Measurements from ENCODE around the gene CAMK1G. TPM values are rescaled to one million over a fixed set of nuclear protein-coding genes. Genes with fewer than 3 reads are reported as not detected.

CAMK1G gene
- total and polyA plus RNA-seq, 9 donors, result 0.04 to 0.66 (median 0.31) TPM; not detected in 3

DNA sequence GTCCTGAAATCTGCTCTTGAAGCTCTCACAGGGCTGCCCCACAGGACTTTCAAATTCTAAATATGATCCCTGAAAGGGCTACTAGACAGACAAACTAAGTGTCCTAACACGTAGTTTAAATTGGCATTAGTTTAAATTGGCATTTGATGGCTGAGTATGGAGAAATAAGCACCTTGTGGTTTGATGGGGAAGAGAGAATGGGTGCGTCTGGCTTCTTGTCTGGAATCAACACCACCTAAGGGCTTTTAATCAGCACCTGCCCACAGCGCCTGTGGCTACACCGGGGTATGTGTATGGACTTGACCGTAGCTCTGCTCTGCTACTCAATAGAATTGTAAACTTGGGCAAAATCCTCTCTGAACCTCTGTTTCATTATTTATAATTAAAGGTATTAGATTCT is 74.4 kb downstream of the CAMK1G start:
- H3K4me3 ChIP-seq (ENCODE audit: low read length), result no peak overlapping the region
- no peaks in the 10 kb centered on the region for H3K36me3 ChIP-seq (ENCODE audit: control insufficient read depth, insufficient read depth, low read length)
- DNase-seq, result no peak
- no peaks in the 10 kb centered on the region for H3K9me3 ChIP-seq (replicated peaks; ENCODE audit: control insufficient read depth, low read depth, low read length)
- no peak overlapping the region for H3K27ac ChIP-seq (ENCODE audit: low read length)
- H3K4me1 ChIP-seq (ENCODE audit: control insufficient read depth, insufficient read depth, low read length), result peaks cover 22% of the 10 kb centered on the region
- peaks cover 14% of the 10 kb centered on the region for H3K27me3 ChIP-seq (ENCODE audit: control insufficient read depth, insufficient read depth, low read length)
- WGBS (ENCODE audit: insufficient coverage), result no CpG with 5 or more reads among the region's 5 CpGs

GRCh38 chr1:209659909-209660308 is 76.4 kb downstream of the CAMK1G start:
- H3K9me3 ChIP-seq (replicated peaks; ENCODE audit: control insufficient read depth, low read depth, low read length), result no peaks in the 10 kb centered on the region
- H3K27ac ChIP-seq (ENCODE audit: low read length), result no peak overlapping the region
- DNase-seq, result peak; percentile 43
- H3K27me3 ChIP-seq (ENCODE audit: control insufficient read depth, insufficient read depth, low read length), result peaks cover 7% of the 10 kb centered on the region
- H3K36me3 ChIP-seq (ENCODE audit: control insufficient read depth, insufficient read depth, low read length), result no peaks in the 10 kb centered on the region
- no peak overlapping the region for H3K4me3 ChIP-seq (ENCODE audit: low read length)
- H3K4me1 ChIP-seq (ENCODE audit: control insufficient read depth, insufficient read depth, low read length), result peaks cover 7% of the 10 kb centered on the region
- whole genome bisulfite sequencing (ENCODE audit: insufficient coverage), result no CpG with 5 or more reads among the region's 5 CpGs

DNA sequence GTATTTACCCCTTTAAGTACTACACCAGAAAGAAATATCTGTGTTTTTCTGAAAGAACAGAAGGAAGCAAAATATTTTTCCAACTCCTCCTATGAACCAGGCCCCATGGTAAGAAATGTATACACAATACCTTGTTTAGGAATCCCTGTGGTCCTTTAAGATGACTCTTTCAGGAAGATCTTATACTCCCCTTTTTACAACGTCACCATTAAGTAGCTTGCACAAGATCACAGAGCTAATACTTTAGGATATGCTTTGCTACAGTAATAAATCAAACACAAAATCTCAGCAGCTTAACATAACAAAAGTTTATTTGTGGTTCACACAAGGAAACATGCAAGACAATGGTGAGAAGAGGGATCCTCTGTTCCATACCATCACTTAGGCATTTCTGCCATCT is 77.6 kb downstream of the CAMK1G start:
- H3K27me3 ChIP-seq (ENCODE audit: control insufficient read depth, insufficient read depth, low read length), result peaks cover 6% of the 10 kb centered on the region
- no CpG with 5 or more reads among the region's 1 CpG for WGBS (ENCODE audit: insufficient coverage)
- H3K27ac ChIP-seq (ENCODE audit: low read length), result no peak overlapping the region
- DNase-seq, result no peak
- H3K4me1 ChIP-seq (ENCODE audit: control insufficient read depth, insufficient read depth, low read length), result peaks cover 3% of the 10 kb centered on the region
- no peaks in the 10 kb centered on the region for H3K9me3 ChIP-seq (replicated peaks; ENCODE audit: control insufficient read depth, low read depth, low read length)
- no peak overlapping the region for H3K4me3 ChIP-seq (ENCODE audit: low read length)
- no peaks in the 10 kb centered on the region for H3K36me3 ChIP-seq (ENCODE audit: control insufficient read depth, insufficient read depth, low read length)

- Histone ChIP-seq H3K27ac (ENCODE audit: low read length) (no peak overlapping the region), H3K4me3 (ENCODE audit: low read length) (no peak overlapping the region), H3K36me3 (ENCODE audit: control insufficient read depth, insufficient read depth, low read length) (no peaks in the 10 kb centered on the region), H3K4me1 (ENCODE audit: control insufficient read depth, insufficient read depth, low read length) (no peaks in the 10 kb centered on the region), H3K9me3 (replicated peaks; ENCODE audit: control insufficient read depth, low read depth, low read length) (no peaks in the 10 kb centered on the region), H3K27me3 (ENCODE audit: control insufficient read depth, insufficient read depth, low read length) (peaks cover 4% of the 10 kb centered on the region)
- DNase-seq, result no peak
- WGBS (ENCODE audit: insufficient coverage), result 100% methylated on average over 1 of the region's 3 CpGs
Measured at GRCh38 chr1:209662879-209663327, 79.4 kb downstream of the CAMK1G start.

Other genes starting within 250 kb of the CAMK1G start
- 0.66 TPM for gene LAMB3, start 68.7 kb downstream of the CAMK1G start, total RNA-seq
- gene LAMB3, start 68.7 kb downstream of the CAMK1G start, polyA plus RNA-seq (ENCODE audit: insufficient read depth in 1 of 8, insufficient read length in 8 of 8, low replicate concordance in 1 of 8), result 1 to 10 TPM in 3 of 8 donors, under 1 TPM in 5; 0.32 to 7.2 (median 0.97) TPM
- 5.4 TPM for gene G0S2, start 91.7 kb downstream of the CAMK1G start, total RNA-seq
- 10 to 100 TPM in 1 of 8 donors, 1 to 10 TPM in 7; 2.7 to 12.5 (median 4.6) TPM for gene G0S2, start 91.7 kb downstream of the CAMK1G start, polyA plus RNA-seq (ENCODE audit: insufficient read depth in 1 of 8, insufficient read length in 8 of 8, low replicate concordance in 1 of 8)
- 0.18 TPM for gene HSD11B1, start 121.1 kb downstream of the CAMK1G start, total RNA-seq
- under 1 TPM in 4 of 8 donors, not detected in 4; 0.20 to 0.43 (median 0.25) TPM for gene HSD11B1, start 121.1 kb downstream of the CAMK1G start, polyA plus RNA-seq (ENCODE audit: insufficient read depth in 1 of 8, insufficient read length in 8 of 8, low replicate concordance in 1 of 8)
- gene TRAF3IP3, start 172.3 kb downstream of the CAMK1G start, total RNA-seq, result 1.4 TPM
- 1 to 10 TPM in 7 of 8 donors, under 1 TPM in 1; 0.82 to 3.2 (median 2.4) TPM for gene TRAF3IP3, start 172.3 kb downstream of the CAMK1G start, polyA plus RNA-seq (ENCODE audit: insufficient read depth in 1 of 8, insufficient read length in 8 of 8, low replicate concordance in 1 of 8)
- 2.5 TPM for gene C1orf74, start 200.8 kb downstream of the CAMK1G start, total RNA-seq
- 1 to 10 TPM; 2.1 to 3.0 (median 2.4) TPM for gene C1orf74, start 200.8 kb downstream of the CAMK1G start, polyA plus RNA-seq (ENCODE audit: insufficient read depth in 1 of 8, insufficient read length in 8 of 8, low replicate concordance in 1 of 8)
- 0.49 TPM for gene IRF6, start 222.4 kb downstream of the CAMK1G start, total RNA-seq
- gene IRF6, start 222.4 kb downstream of the CAMK1G start, polyA plus RNA-seq (ENCODE audit: insufficient read depth in 1 of 8, insufficient read length in 8 of 8, low replicate concordance in 1 of 8), result 1 to 10 TPM in 3 of 8 donors, under 1 TPM in 5; 0.20 to 6.1 (median 0.70) TPM
- gene UTP25, start 244.3 kb downstream of the CAMK1G start, total RNA-seq, result 7.0 TPM
- gene UTP25, start 244.3 kb downstream of the CAMK1G start, polyA plus RNA-seq (ENCODE audit: insufficient read depth in 1 of 8, insufficient read length in 8 of 8, low replicate concordance in 1 of 8), result 1 to 10 TPM; 4.7 to 7.5 (median 5.8) TPM

Measured in muscle of leg (tissue), 11 donors.